ENCODE data around the gene DICER1.
A peak's percentile ranks its signal among the peaks of the same experiment; 100 is the strongest.

DNA sequence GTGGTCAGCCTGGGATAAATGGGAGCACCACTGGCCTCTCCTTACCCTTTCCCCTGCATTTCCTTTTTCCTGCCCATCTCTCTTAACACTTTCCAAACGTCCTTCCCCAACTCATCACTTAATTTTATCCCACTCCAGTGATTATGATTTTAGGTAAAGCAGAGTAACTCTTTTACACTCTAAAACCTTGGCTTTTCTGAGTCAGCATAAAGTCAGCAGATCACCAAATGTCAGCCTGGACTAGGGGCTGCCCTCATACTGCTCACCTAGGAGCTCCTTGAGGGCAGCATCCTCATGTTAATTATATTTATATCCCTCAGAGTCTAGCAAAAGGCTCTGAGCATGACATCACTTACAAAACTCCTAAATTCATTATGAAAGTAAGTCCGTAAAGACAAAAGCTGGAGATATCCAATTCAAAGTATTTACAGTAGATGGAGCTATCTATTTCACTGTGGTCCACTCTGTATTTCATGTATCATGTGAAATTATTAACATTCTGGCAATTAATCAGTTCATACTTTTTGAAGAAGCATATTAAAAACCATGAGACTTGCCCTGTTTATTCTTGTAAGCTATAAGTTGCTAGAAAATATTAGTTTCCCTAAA, 17.0 kb upstream of the DICER1 start:
- TF ChIP-seq, protein P1, sequence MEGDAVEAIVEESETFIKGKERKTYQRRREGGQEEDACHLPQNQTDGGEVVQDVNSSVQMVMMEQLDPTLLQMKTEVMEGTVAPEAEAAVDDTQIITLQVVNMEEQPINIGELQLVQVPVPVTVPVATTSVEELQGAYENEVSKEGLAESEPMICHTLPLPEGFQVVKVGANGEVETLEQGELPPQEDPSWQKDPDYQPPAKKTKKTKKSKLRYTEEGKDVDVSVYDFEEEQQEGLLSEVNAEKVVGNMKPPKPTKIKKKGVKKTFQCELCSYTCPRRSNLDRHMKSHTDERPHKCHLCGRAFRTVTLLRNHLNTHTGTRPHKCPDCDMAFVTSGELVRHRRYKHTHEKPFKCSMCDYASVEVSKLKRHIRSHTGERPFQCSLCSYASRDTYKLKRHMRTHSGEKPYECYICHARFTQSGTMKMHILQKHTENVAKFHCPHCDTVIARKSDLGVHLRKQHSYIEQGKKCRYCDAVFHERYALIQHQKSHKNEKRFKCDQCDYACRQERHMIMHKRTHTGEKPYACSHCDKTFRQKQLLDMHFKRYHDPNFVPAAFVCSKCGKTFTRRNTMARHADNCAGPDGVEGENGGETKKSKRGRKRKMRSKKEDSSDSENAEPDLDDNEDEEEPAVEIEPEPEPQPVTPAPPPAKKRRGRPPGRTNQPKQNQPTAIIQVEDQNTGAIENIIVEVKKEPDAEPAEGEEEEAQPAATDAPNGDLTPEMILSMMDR (conservative IDR thresholded peaks at IDR 0.05; ENCODE audit: low read depth, low read length) = peak; percentile 39; the same call in 1 of the 2 replicates
- no peak for TF ChIP-seq EZH2 (IDR thresholded peaks at IDR 0.05; ENCODE audit: borderline replicate concordance, low read depth, low read length, poor library complexity, severe bottlenecking)
